H1 (cell line): ENCODE data around the gene ARHGEF4. TPM values are rescaled to one million over a fixed set of nuclear protein-coding genes. Genes with fewer than 3 reads are reported as not detected.

Experiments used
- CTCF ChIA-PET: fragments of 300-600 bp; sonication (Branson Sonifier 250); formaldehyde crosslinking; loops from one replicate; lab custom pipeline; 2021; ENCODE audit not compliant: partially characterized antibody; lab: Charles Lee
- POLR2A ChIA-PET: fragments of 300-600 bp; sonication (Branson Sonifier 250); formaldehyde crosslinking; loops from one replicate; lab custom pipeline; 2021; ENCODE audit warnings: inconsistent platforms; ENCODE audit not compliant: partially characterized antibody; lab: Charles Lee
- DNase-seq, 2 experiments: peaks; one replicate each; pipeline versions ENCODE4 v3.0.0 to v3.0.0-alpha.2; 2010 to 2022; ENCODE audit warnings: low spot score in 2 of 2, low read depth in 1 of 2, mixed read lengths in 1 of 2
- FAIRE-seq: peaks from 2 replicates; lab custom pipeline; 2011; peaks lifted over from hg19 to GRCh38; lab: Jason Lieb, UNC
- H2AFZ ChIP-seq: 2 replicates; pipeline ENCODE4 v1.8.1; 2012; ENCODE audit warnings: low read length, inconsistent platforms
- H2AK5ac ChIP-seq: 2 replicates; pipeline ENCODE4 v1.6.1; 2013; ENCODE audit warnings: low read depth, low read length
- H2BK120ac ChIP-seq: replicated peaks from 2 replicates; pipeline ENCODE3; 2013; ENCODE audit warnings: low read depth, low read length, inconsistent platforms
- H2BK12ac ChIP-seq: 2 replicates; pipeline ENCODE4 v1.6.1; 2013; ENCODE audit warnings: low read depth, low read length
- H2BK15ac ChIP-seq: 2 replicates; pipeline ENCODE4 v1.6.1; 2013; ENCODE audit warnings: low read length
- H2BK20ac ChIP-seq: 2 replicates; pipeline ENCODE4 v1.6.1; 2013; ENCODE audit warnings: low read length
- H2BK5ac ChIP-seq: 2 replicates; pipeline ENCODE4 v1.6.1; 2013; ENCODE audit warnings: low read depth, low read length
- H3K14ac ChIP-seq: 2 replicates; pipeline ENCODE4 v1.6.1; 2013; ENCODE audit warnings: inconsistent platforms; ENCODE audit not compliant: insufficient read length
- H3K18ac ChIP-seq: 2 replicates; pipeline ENCODE4 v1.6.1; 2013; ENCODE audit warnings: low read length; ENCODE audit errors: extremely low read depth
- H3K23ac ChIP-seq: 2 replicates; pipeline ENCODE4 v1.6.1; 2013; ENCODE audit warnings: inconsistent platforms; ENCODE audit not compliant: insufficient read length
- H3K23me2 ChIP-seq: 2 replicates; pipeline ENCODE4 v1.6.1; 2013; ENCODE audit warnings: low read depth, low read length
- H3K27ac ChIP-seq: 2 replicates; pipeline ENCODE4 v1.6.1; 2011; ENCODE audit warnings: low read depth, low read length, inconsistent platforms
- H3K27me3 ChIP-seq, 4 experiments: replicated peaks in 1 of 4; 1 replicate in 1 of 4; 2 replicates in 3 of 4; pipeline versions ENCODE4 v1.6.1 to v1.8.1; 2011 to 2013; ENCODE audit warnings: low read length in 3 of 4, mild to moderate bottlenecking in 3 of 4, inconsistent platforms in 2 of 4, mixed read lengths in 2 of 4, moderate library complexity in 1 of 4; ENCODE audit not compliant: control insufficient read depth in 3 of 4, insufficient read depth in 3 of 4; ENCODE audit errors: extremely low read depth in 1 of 4
- H3K36me3 ChIP-seq, 4 experiments: 2 replicates each; pipeline versions ENCODE4 v1.6.1 to v1.8.1; 2011 to 2013; ENCODE audit warnings: mild to moderate bottlenecking in 4 of 4, low read length in 3 of 4, moderate library complexity in 2 of 4, control low read depth in 1 of 4, inconsistent platforms in 1 of 4; ENCODE audit not compliant: insufficient read depth in 4 of 4, control insufficient read depth in 2 of 4
- H3K4ac ChIP-seq: replicated peaks from 2 replicates; pipeline ENCODE3; 2013; ENCODE audit warnings: low read length, low read depth, mixed read lengths, inconsistent platforms; ENCODE audit not compliant: insufficient read length
- H3K4me1 ChIP-seq, 4 experiments: replicated peaks in 1 of 4; 1 replicate in 1 of 4; 2 replicates in 3 of 4; pipeline versions ENCODE4 v1.6.1 to v1.8.1; 2011 to 2013; ENCODE audit warnings: low read length in 3 of 4, inconsistent platforms in 2 of 4, mixed read lengths in 1 of 4; ENCODE audit not compliant: insufficient read depth in 4 of 4, control insufficient read depth in 3 of 4
- H3K4me2 ChIP-seq, 2 experiments: 2 replicates each; pipeline versions ENCODE4 v1.6.1 to v1.8.1; 2011 to 2013; ENCODE audit warnings: low read depth in 2 of 2, low read length in 2 of 2, control low read depth in 1 of 2, inconsistent platforms in 1 of 2, mild to moderate bottlenecking in 1 of 2; ENCODE audit not compliant: insufficient read depth in 1 of 2
- H3K4me3 ChIP-seq, 4 experiments: fragments of 200-600, 300-600 bp in 1 of 4; sonication (generic), shearing (Covaris generic), sonication (Bioruptor Twin) in 1 of 4; 2 replicates each; pipeline versions ENCODE4 v1.5.1 to v1.8.1; 2011 to 2016; ENCODE audit warnings: low read length in 4 of 4, low read depth in 3 of 4, control low read depth in 2 of 4, inconsistent platforms in 2 of 4, mild to moderate bottlenecking in 2 of 4, mixed read lengths in 1 of 4, moderate library complexity in 1 of 4; ENCODE audit not compliant: insufficient read depth in 2 of 4; ENCODE audit errors: extremely low read depth in 1 of 4
- H3K56ac ChIP-seq: replicated peaks from 2 replicates; pipeline ENCODE3; 2013; ENCODE audit warnings: low read depth, mild to moderate bottlenecking, mixed read lengths, low read length, inconsistent platforms; ENCODE audit not compliant: insufficient read length
- H3K79me1 ChIP-seq: 2 replicates; pipeline ENCODE4 v1.6.1; 2013; ENCODE audit warnings: low read depth, low read length, control low read depth
- H3K79me2 ChIP-seq, 2 experiments: 2 replicates each; pipeline versions ENCODE4 v1.6.1 to v1.8.1; 2012 to 2013; ENCODE audit warnings: low read length in 2 of 2, mild to moderate bottlenecking in 2 of 2, inconsistent platforms in 1 of 2; ENCODE audit not compliant: insufficient read depth in 2 of 2, control insufficient read depth in 1 of 2
- H3K9ac ChIP-seq, 4 experiments: replicated peaks in 1 of 4; 1 replicate in 1 of 4; 2 replicates in 3 of 4; pipeline versions ENCODE4 v1.6.1 to v1.8.1; 2011 to 2013; ENCODE audit warnings: low read depth in 3 of 4, low read length in 3 of 4, control low read depth in 2 of 4, mild to moderate bottlenecking in 2 of 4, moderate library complexity in 2 of 4, inconsistent platforms in 1 of 4; ENCODE audit errors: extremely low read depth in 1 of 4
- H3K9me3 ChIP-seq, 2 experiments: 2 replicates each; pipeline versions ENCODE4 v1.6.1 to v1.8.1; 2012 to 2013; ENCODE audit warnings: mild to moderate bottlenecking in 2 of 2, moderate library complexity in 2 of 2, control low read depth in 1 of 2, inconsistent platforms in 1 of 2, low read depth in 1 of 2, low read length in 1 of 2, mixed read lengths in 1 of 2; ENCODE audit not compliant: insufficient read depth in 2 of 2
- H4K20me1 ChIP-seq, 2 experiments: replicated peaks in 1 of 2; 2 replicates each; pipeline versions ENCODE3 to v1.8.1; 2011 to 2013; ENCODE audit warnings: inconsistent platforms in 2 of 2, low read length in 2 of 2, mild to moderate bottlenecking in 1 of 2; ENCODE audit not compliant: insufficient read depth in 2 of 2, control insufficient read depth in 1 of 2
- H4K5ac ChIP-seq: 2 replicates; pipeline ENCODE4 v1.6.1; 2013; ENCODE audit warnings: low read length, low read depth, mixed read lengths, inconsistent platforms; ENCODE audit not compliant: insufficient read length
- H4K8ac ChIP-seq: 2 replicates; pipeline ENCODE4 v1.8.0; 2013; ENCODE audit warnings: mild to moderate bottlenecking, moderate library complexity, low read length, inconsistent platforms; ENCODE audit not compliant: insufficient read depth; ENCODE audit errors: extremely low read depth
- H4K91ac ChIP-seq: replicated peaks from 2 replicates; pipeline ENCODE3; 2013; ENCODE audit warnings: low read length, mixed read lengths, inconsistent platforms; ENCODE audit not compliant: insufficient read length
- BACH1 ChIP-seq: IDR thresholded peaks from 2 replicates; pipeline ENCODE4 v1.6.1; 2012; ENCODE audit warnings: low read length, improper control_type of control experiment
- BCL11A ChIP-seq, 2 experiments: IDR thresholded peaks; one replicate each; pipeline ENCODE4 v1.6.1; 2011; ENCODE audit warnings: low read depth in 2 of 2, low read length in 2 of 2, mild to moderate bottlenecking in 2 of 2
- CBX5 ChIP-seq: fragments of 300-800, 300-1000 bp; sonication (generic); IDR thresholded peaks from 2 replicates; pipeline ENCODE4 v1.7.1; 2016; ENCODE audit warnings: antibody characterized with exemption, low read length, low read depth
- HDAC2 ChIP-seq, 2 experiments: fragments of 300-600 bp in 1 of 2; sonication (generic) in 1 of 2; IDR thresholded peaks; 2 replicates each; pipeline ENCODE4 v1.6.1; 2011 to 2012; ENCODE audit warnings: low read depth in 2 of 2, low read length in 2 of 2, mild to moderate bottlenecking in 2 of 2, moderate library complexity in 2 of 2, borderline replicate concordance in 1 of 2, inconsistent platforms in 1 of 2
- KDM4A ChIP-seq: IDR thresholded peaks from one replicate; pipeline ENCODE4 v1.7.1; 2012; ENCODE audit warnings: low read depth, mild to moderate bottlenecking, moderate library complexity, low read length, inconsistent platforms; ENCODE audit not compliant: severe bottlenecking
- NANOG ChIP-seq: IDR thresholded peaks from 2 replicates; pipeline ENCODE4 v1.6.1; 2011; ENCODE audit warnings: low read length, low read depth, mild to moderate bottlenecking, inconsistent platforms; ENCODE audit not compliant: insufficient read depth, poor library complexity, severe bottlenecking
- NRF1 ChIP-seq: IDR thresholded peaks from 2 replicates; pipeline ENCODE4 v1.6.1; 2011; ENCODE audit warnings: mild to moderate bottlenecking, low read depth, low read length, improper control_type of control experiment
- POU5F1 ChIP-seq: IDR thresholded peaks from 2 replicates; pipeline ENCODE4 v1.6.1; 2011; ENCODE audit warnings: low read depth, mild to moderate bottlenecking, low read length, moderate library complexity
- RXRA ChIP-seq: IDR thresholded peaks from 2 replicates; pipeline ENCODE4 v1.6.1; 2011; ENCODE audit warnings: low read depth, mild to moderate bottlenecking, low read length, moderate library complexity; ENCODE audit not compliant: insufficient read depth
- WGBS, 2 experiments: shearing (Covaris generic) in 1 of 2; methylation state at CpG; one replicate each; pipeline versions ENCODE4 v1.1.6 to v1.1.7; 2013 to 2015; ENCODE audit warnings: low lambda C conversion rate in 2 of 2, mixed read lengths in 2 of 2, inconsistent platforms in 1 of 2, low coverage in 1 of 2, missing lambda C conversion rate in 1 of 2; ENCODE audit not compliant: insufficient replicate concordance in 2 of 2, insufficient coverage in 1 of 2, insufficient read length in 1 of 2; ENCODE audit errors: extremely low coverage in 1 of 2, missing lambda C conversion rate in 1 of 2; 5-methylcytosine and 5-hydroxymethylcytosine counted together
- polyA plus RNA-seq, 7 experiments: library from polyadenylated mRNA; depleted of rRNA in 3 of 7; stranded (reverse) in 5 of 7; unstranded in 2 of 7; fragments of >200 nt in 5 of 7; fragments of 200-250 nt in 2 of 7; gene quantifications; 1 replicate in 5 of 7; 2 replicates in 1 of 7; 4 replicates in 1 of 7; pipeline versions ENCODE4 v1.2.1 to v1.2.3, GENCODE V29; 2011 to 2013; ENCODE audit warnings: missing spikeins in 2 of 7, mixed read lengths in 2 of 7
- total RNA-seq: library from RNA; stranded (reverse); fragmentation: NEBNext Ultra II Directional; extraction: Animal tissue kit (Norgen Biotek cat#: 25700); gene quantifications from 2 replicates; pipeline ENCODE4 v1.2.1, GENCODE V29; 2021
- TF ChIP-seq, protein P1 (sequence below), 3 experiments: IDR thresholded peaks; 1 replicate in 2 of 3; 2 replicates in 1 of 3; pipeline versions ENCODE4 v1.5.1 to v1.6.1; 2011; ENCODE audit warnings: low read length in 3 of 3, mild to moderate bottlenecking in 3 of 3, inconsistent platforms in 2 of 3, low read depth in 1 of 3, moderate library complexity in 1 of 3; ENCODE audit not compliant: insufficient read depth in 1 of 3; ENCODE audit errors: control extremely low read depth in 1 of 3

The ARHGEF4 gene
- total and polyA plus RNA-seq, 2 of the 8 experiments (the other 6 are each of a cell fraction or from before 2014, with no cell fraction given): 10.6 to 14.6 TPM

DNA sequence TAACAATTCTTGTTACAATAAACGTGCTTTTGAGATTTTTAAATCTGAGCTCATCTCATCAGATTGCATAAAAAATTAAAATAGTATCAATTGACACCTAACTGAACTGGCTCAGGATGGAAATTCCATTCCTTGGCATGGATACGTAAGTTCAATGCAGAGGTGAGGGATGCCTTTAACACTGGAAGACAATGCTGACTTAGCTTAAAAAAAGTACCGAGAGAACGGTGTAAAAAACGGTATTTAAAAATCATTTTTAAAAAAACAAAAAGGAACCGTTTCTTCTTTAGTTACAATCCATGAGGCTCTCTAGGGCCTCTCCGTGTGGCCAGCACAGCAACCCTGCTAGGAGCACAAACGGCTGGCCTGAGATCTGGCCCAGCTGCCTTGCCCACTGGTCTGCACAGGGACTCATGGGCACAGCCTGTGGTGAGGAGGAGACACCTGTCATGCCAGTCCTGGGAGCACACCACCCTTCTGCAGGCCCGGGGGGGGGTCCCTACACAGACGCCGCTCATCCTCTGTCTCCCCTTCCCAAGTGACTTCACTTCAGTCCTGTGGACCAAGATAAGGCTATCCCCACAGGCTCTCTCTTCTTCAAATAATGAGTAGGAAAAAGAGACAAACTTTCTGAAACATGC lies 211.3 kb downstream of the ARHGEF4 start:
- Histone ChIP-seq H4K8ac (no peak overlapping the region), H3K23me2 (no peaks in the 10 kb centered on the region), H3K4ac (no peak overlapping the region), H3K4me3 (no peak overlapping the region), H3K14ac (no peak overlapping the region), H3K36me3 (peaks cover 12 to 54% (median 35%) of the 10 kb centered on the region in 4 experiments; a peak in 7 of 8 replicates), H2AFZ (no peak overlapping the region), H4K91ac (no peak overlapping the region), H2BK15ac (no peak overlapping the region), H3K9ac (no peak overlapping the region), H3K27me3 (no peaks in the 10 kb centered on the region), H3K79me2 (peaks cover 0 to 6% of the 10 kb centered on the region in 2 experiments; a peak in 1 of 4 replicates), H3K79me1 (peaks cover 4% of the 10 kb centered on the region; the same call in 1 of the 2 replicates), H2AK5ac (no peak overlapping the region), H3K4me2 (no peak overlapping the region), H3K18ac (no peak overlapping the region), H2BK12ac (no peak overlapping the region), H2BK120ac (no peak overlapping the region), H2BK20ac (no peak overlapping the region), H3K27ac (no peak overlapping the region), H2BK5ac (no peak overlapping the region), H3K4me1 (peaks cover 0 to 5% (median 0%) of the 10 kb centered on the region in 4 experiments; a peak in 3 of 7 replicates), H3K56ac (no peak overlapping the region), H4K5ac (no peak overlapping the region), H4K20me1 (peaks cover 11 to 30% of the 10 kb centered on the region in 2 experiments), H3K23ac (no peak overlapping the region), H3K9me3 (no peaks in the 10 kb centered on the region)
- ChIA-PET POLR2A (interaction anchor here (1.3 to 4.0 kb wide), 2 partner anchors 17 to 45 kb away, joined by 3 to 13 read pairs; partner anchors contain the start of gene FAM168B), CTCF (no interaction called here)
- 93% methylated on average over 11 of the region's 11 CpGs; no CpG with 5 or more reads in 1 of the 2 experiments for WGBS, 2 experiments
- TF ChIP-seq RXRA: no peak
- TF ChIP-seq POU5F1: no peak
- TF ChIP-seq NANOG: no peak
- no peak for TF ChIP-seq HDAC2 (IDR thresholded peaks at IDR 0.05; ENCODE audit: borderline replicate concordance in 1 of 2, low read depth in 2 of 2, low read length in 2 of 2)
- no peak for TF ChIP-seq CBX5
- no peak for TF ChIP-seq BCL11A (IDR thresholded peaks at IDR 0.05; ENCODE audit: low read depth in 2 of 2, low read length in 2 of 2)
- TF ChIP-seq KDM4A: no peak
- TF ChIP-seq, protein P1, sequence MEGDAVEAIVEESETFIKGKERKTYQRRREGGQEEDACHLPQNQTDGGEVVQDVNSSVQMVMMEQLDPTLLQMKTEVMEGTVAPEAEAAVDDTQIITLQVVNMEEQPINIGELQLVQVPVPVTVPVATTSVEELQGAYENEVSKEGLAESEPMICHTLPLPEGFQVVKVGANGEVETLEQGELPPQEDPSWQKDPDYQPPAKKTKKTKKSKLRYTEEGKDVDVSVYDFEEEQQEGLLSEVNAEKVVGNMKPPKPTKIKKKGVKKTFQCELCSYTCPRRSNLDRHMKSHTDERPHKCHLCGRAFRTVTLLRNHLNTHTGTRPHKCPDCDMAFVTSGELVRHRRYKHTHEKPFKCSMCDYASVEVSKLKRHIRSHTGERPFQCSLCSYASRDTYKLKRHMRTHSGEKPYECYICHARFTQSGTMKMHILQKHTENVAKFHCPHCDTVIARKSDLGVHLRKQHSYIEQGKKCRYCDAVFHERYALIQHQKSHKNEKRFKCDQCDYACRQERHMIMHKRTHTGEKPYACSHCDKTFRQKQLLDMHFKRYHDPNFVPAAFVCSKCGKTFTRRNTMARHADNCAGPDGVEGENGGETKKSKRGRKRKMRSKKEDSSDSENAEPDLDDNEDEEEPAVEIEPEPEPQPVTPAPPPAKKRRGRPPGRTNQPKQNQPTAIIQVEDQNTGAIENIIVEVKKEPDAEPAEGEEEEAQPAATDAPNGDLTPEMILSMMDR (IDR thresholded peaks at IDR 0.05; ENCODE audit: control extremely low read depth in 1 of 3, insufficient read depth in 1 of 3, low read depth in 1 of 3, low read length in 3 of 3): no peak
- no peak for TF ChIP-seq BACH1
- TF ChIP-seq NRF1: no peak
- DNase-seq: no peak
- no peak for FAIRE-seq
